ENCODE measurements around the gene ZBTB44. TPM values are rescaled to one million over a fixed set of nuclear protein-coding genes. Genes with fewer than 3 reads are reported as not detected.
"Not testable (repeated sequence)": the region's sequence is repeated elsewhere in the genome, so short reads cannot be mapped to it uniquely, and the experiment has no call there.

ZBTB44 gene
- total and polyA plus RNA-seq, 3 donors from 2014 or later: 103 to 158 (median 125) TPM

DNA sequence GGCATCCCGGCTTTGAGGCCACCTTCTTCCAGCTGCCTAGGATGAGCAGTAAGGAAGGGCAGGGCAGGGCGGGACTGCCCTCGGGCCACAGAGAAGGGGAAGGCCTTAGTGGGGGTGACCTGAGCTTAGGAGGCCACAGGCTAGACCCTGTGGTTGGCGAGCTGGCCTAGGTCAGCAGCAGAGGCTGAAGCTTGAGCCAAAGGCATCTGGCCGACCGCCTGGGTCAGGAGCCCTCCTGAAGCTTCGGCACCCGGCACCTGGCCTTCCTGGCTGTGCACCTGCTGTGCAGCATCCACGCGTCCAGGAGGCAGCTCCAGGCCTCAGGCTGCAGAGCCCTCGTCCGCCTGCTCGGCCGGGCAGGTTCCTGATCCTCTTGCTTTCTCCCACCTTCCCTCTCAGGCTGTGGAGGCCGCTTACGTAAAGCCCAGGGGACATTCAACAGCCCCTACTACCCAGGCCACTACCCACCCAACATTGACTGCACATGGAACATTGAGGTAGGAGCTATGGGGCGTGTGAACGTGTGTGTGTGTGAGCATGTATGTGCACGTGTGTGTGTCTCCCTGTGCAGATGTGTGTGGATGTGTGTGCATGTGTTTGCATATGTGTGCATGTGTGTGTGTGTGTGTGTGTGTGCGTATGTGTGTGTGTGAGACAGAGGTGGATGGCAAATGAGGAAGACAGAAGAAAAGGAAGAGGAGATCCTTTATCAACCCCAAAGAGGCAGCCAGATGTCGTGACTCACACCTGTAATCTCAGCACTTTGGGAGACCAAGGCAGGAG, 120.3 kb downstream of the ZBTB44 start:
- TF ChIP-seq, protein P1, sequence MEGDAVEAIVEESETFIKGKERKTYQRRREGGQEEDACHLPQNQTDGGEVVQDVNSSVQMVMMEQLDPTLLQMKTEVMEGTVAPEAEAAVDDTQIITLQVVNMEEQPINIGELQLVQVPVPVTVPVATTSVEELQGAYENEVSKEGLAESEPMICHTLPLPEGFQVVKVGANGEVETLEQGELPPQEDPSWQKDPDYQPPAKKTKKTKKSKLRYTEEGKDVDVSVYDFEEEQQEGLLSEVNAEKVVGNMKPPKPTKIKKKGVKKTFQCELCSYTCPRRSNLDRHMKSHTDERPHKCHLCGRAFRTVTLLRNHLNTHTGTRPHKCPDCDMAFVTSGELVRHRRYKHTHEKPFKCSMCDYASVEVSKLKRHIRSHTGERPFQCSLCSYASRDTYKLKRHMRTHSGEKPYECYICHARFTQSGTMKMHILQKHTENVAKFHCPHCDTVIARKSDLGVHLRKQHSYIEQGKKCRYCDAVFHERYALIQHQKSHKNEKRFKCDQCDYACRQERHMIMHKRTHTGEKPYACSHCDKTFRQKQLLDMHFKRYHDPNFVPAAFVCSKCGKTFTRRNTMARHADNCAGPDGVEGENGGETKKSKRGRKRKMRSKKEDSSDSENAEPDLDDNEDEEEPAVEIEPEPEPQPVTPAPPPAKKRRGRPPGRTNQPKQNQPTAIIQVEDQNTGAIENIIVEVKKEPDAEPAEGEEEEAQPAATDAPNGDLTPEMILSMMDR (IDR thresholded peaks at IDR 0.05): no peak
- no peak for TF ChIP-seq POLR2A (IDR thresholded peaks at IDR 0.05)
- Histone ChIP-seq H3K9me3 (no peaks in the 10 kb centered on the region), H3K4me3 (no peak overlapping the region), H3K27ac (no peak overlapping the region), H3K4me1 (no peaks in the 10 kb centered on the region), H3K36me3 (ENCODE audit: low read depth, missing control alignments) (no peaks in the 10 kb centered on the region), H3K27me3 (no peaks in the 10 kb centered on the region)
- no peak for DNase-seq
- WGBS, 2 donors: 94 to 97% methylated on average over 5 to 20 of the region's 21 CpGs
- intact Hi-C loops (cut with DNase I; ENCODE audit: low total_unique reads): no loop called here

DNA sequence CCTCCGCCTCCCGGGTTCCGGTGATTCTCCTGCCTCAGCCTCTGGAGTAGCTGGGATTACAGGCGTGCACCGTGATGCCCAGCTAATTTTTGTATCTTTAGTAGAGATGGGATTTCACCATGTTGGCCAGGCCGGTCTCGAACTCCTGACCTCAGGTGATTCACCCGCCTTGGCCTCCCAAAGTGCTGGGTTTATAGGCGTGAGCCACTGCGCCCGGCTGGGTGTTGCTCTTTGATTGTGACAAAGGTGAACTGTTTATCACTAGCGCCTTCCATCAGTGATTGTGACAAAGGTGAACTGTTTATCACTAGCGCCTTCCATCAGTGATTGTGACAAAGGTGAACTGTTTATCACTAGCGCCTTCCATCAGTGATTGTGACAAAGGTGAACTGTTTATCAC, 121.2 kb downstream of the ZBTB44 start:
- H3K4me1 ChIP-seq; H3K9me3 ChIP-seq; DNase-seq; H3K36me3 ChIP-seq (ENCODE audit: low read depth, missing control alignments); intact Hi-C loops (cut with DNase I; ENCODE audit: low total_unique reads); H3K4me3 ChIP-seq; H3K27me3 ChIP-seq; H3K27ac ChIP-seq: not testable (repeated sequence)
- 92 to 95% methylated on average over 14 of the region's 14 CpGs for WGBS, 2 donors

- no peaks in the 10 kb centered on the region for H3K9me3 ChIP-seq
- DNase-seq: peak; percentile 30
- H3K27me3 ChIP-seq: no peaks in the 10 kb centered on the region
- no peak overlapping the region for H3K27ac ChIP-seq
- TF ChIP-seq POLR2A (IDR thresholded peaks at IDR 0.05): no peak
- TF ChIP-seq, protein P1 (IDR thresholded peaks at IDR 0.05): no peak
- intact Hi-C loops (cut with DNase I; ENCODE audit: low total_unique reads): no loop called here
- H3K36me3 ChIP-seq (ENCODE audit: low read depth, missing control alignments): no peaks in the 10 kb centered on the region
- no peak overlapping the region for H3K4me3 ChIP-seq
- WGBS, 2 donors: 34 to 67% methylated on average over 4 of the region's 4 CpGs
- no peaks in the 10 kb centered on the region for H3K4me1 ChIP-seq
Measured at GRCh38 chr11:130192845-130193267, 121.9 kb downstream of the ZBTB44 start.

DNA sequence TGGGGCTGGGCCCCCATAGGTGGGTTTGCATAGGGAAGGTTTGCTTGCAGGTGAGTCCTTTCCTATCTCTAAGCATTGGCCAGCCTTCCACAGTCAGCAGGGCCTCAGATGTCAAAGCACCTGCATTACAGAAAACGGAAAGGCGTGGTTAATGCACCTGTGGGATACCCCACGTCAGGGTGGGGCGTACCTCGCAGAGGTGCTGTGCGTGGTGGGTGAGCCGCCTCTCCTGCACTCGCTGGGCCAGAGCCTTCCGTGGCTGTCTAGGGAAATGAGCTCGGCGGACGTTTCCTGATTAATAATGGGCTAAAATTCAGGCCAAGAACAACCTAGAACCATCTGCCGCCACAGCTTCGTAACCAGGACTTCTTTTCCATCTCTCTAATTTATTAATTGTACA, 122.8 kb downstream of the ZBTB44 start:
- no peak for DNase-seq

GRCh38 chr11:130190371-130190881, 124.3 kb downstream of the ZBTB44 start:
- Histone ChIP-seq H3K4me3 (no peak overlapping the region), H3K9me3 (no peaks in the 10 kb centered on the region), H3K4me1 (no peaks in the 10 kb centered on the region), H3K27me3 (no peaks in the 10 kb centered on the region), H3K36me3 (ENCODE audit: low read depth, missing control alignments) (no peaks in the 10 kb centered on the region), H3K27ac (no peak overlapping the region)
- no peak for DNase-seq
- 91 to 95% methylated on average over 15 to 29 of the region's 29 CpGs for WGBS, 2 donors
- no peak for TF ChIP-seq POLR2A (IDR thresholded peaks at IDR 0.05)
- TF ChIP-seq, protein P1 (IDR thresholded peaks at IDR 0.05): no peak
- intact Hi-C loops (cut with DNase I; ENCODE audit: low total_unique reads): no loop called here

More for the DNA sequence above, 122.8 kb downstream of the ZBTB44 start:
- H3K27me3 ChIP-seq: no peaks in the 10 kb centered on the region
- no peak overlapping the region for H3K27ac ChIP-seq
- no peaks in the 10 kb centered on the region for H3K36me3 ChIP-seq (ENCODE audit: low read depth, missing control alignments)
- no peak overlapping the region for H3K4me3 ChIP-seq
- H3K9me3 ChIP-seq: no peaks in the 10 kb centered on the region
- TF ChIP-seq, protein P1 (IDR thresholded peaks at IDR 0.05): no peak
- no peak for TF ChIP-seq POLR2A (IDR thresholded peaks at IDR 0.05)
- WGBS, 2 donors: 88 to 90% methylated on average over 14 of the region's 14 CpGs
- no peaks in the 10 kb centered on the region for H3K4me1 ChIP-seq
- intact Hi-C loops (cut with DNase I; ENCODE audit: low total_unique reads): no loop called here

Data from testis (tissue), 3 donors.